Activated naive CD8-positive, alpha-beta T cell treated with anti-CD3 and anti-CD28 coated beads for 36 hours (primary cell): Measurements from ENCODE around the gene GDA. TPM values are rescaled to one million over a fixed set of nuclear protein-coding genes. Genes with fewer than 3 reads are reported as not detected.

Experiments used
- DNase-seq: peaks from one replicate; pipeline ENCODE4 v3.0.0; 2021
- H3K27ac Mint-ChIP-seq: one replicate; pipeline ENCODE4 v1.8.0; 2022; ENCODE audit warnings: mild to moderate bottlenecking, moderate library complexity, mixed read lengths
- H3K27me3 Mint-ChIP-seq: one replicate; pipeline ENCODE4 v1.8.0; 2022; ENCODE audit warnings: mild to moderate bottlenecking, mixed read lengths
- H3K36me3 Mint-ChIP-seq: one replicate; pipeline ENCODE4 v1.8.0; 2021; ENCODE audit warnings: mild to moderate bottlenecking, mixed read lengths
- H3K4me1 Mint-ChIP-seq: one replicate; pipeline ENCODE4 v1.8.0; 2021; ENCODE audit warnings: mixed read lengths
- H3K4me3 Mint-ChIP-seq: one replicate; pipeline ENCODE4 v1.8.0; 2022; ENCODE audit warnings: mild to moderate bottlenecking, moderate library complexity, mixed read lengths
- H3K9me3 Mint-ChIP-seq: one replicate; pipeline ENCODE4 v1.8.0; 2022; ENCODE audit warnings: mixed read lengths
- total RNA-seq, 2 experiments: library from RNA; stranded (reverse); gene quantifications; one replicate each; pipeline ENCODE4 v1.2.3, GENCODE V29; 2021

Gene GDA
- total RNA-seq, 2 experiments from 2014 or later: not detected

GRCh38 chr9:72300873-72301272 is 151.6 kb downstream of the GDA start:
- Mint-ChIP-seq H3K4me3 (no peak overlapping the region), H3K27ac (peak overlapping the region; percentile 72), H3K4me1 (peaks cover 14% of the 10 kb centered on the region), H3K36me3 (no peaks in the 10 kb centered on the region), H3K27me3 (no peaks in the 10 kb centered on the region), H3K9me3 (no peaks in the 10 kb centered on the region)
- no peak for DNase-seq

Other genes starting within 250 kb of the GDA start
- gene ABHD17B, start 238.2 kb upstream of the GDA start, total RNA-seq: 10 to 100 TPM; 14.8 to 15.5 TPM
- 10 to 100 TPM; 13.1 to 13.2 TPM for gene C9orf85, start 237.8 kb upstream of the GDA start, total RNA-seq
- gene C9orf57, start 88.8 kb upstream of the GDA start, total RNA-seq: not detected
- gene ZFAND5, start 215.8 kb downstream of the GDA start, total RNA-seq: 10 to 100 TPM; 95.2 to 96.0 TPM